GM12873 (cell line): Measurements from ENCODE around the gene RBP4.

Experiments used
- CTCF ChIP-seq: IDR thresholded peaks from 2 replicates; pipeline ENCODE4 v1.5.1; 2012; ENCODE audit warnings: low read depth, mild to moderate bottlenecking, moderate library complexity, low read length, control low read depth; ENCODE audit not compliant: insufficient read depth; ENCODE audit errors: missing control alignments

The RBP4 gene

GRCh38 chr10:93601146-93601773 is at the start of gene RBP4:
RBP4 (minus strand) TSS chr10:93601235; CDS start chr10:93601028, 207 bp downstream.
- no peak for TF ChIP-seq CTCF

GRCh38 chr10:93639791-93640190 is 38.8 kb upstream of the RBP4 start:
- TF ChIP-seq CTCF: no peak

- no peak for TF ChIP-seq CTCF
Measured at GRCh38 chr10:93630625-93631557, 29.9 kb upstream of the RBP4 start.

- no peak for TF ChIP-seq CTCF
Measured at GRCh38 chr10:93629647-93630305, 28.7 kb upstream of the RBP4 start.

- no peak for TF ChIP-seq CTCF
Measured at GRCh38 chr10:93628858-93629257, 27.8 kb upstream of the RBP4 start.

- no peak for TF ChIP-seq CTCF
Measured at GRCh38 chr10:93622942-93623341, 21.9 kb upstream of the RBP4 start.

- TF ChIP-seq CTCF: no peak
Measured at GRCh38 chr10:93620925-93621324, 19.9 kb upstream of the RBP4 start.
